K562 (cell line): ENCODE data around the gene SH3D21. TPM values are rescaled to one million over a fixed set of nuclear protein-coding genes. Genes with fewer than 3 reads are reported as not detected.

ENCODE experiments used
- RAD21 ChIP-seq, 2 experiments: fragments of 250-450 bp in 1 of 2; fragments of 450-650 bp in 1 of 2; sonication (Bioruptor Pico) in 1 of 2; formaldehyde crosslinking in 1 of 2; IDR thresholded peaks in 1 of 2; conservative IDR thresholded peaks in 1 of 2; 2 replicates each; pipeline versions ENCODE4 v1.4.0 to v1.8.0; 2020 to 2022; ENCODE audit warnings: mild to moderate bottlenecking in 2 of 2, moderate library complexity in 1 of 2
- SMC3 ChIP-seq: conservative IDR thresholded peaks from 2 replicates; pipeline ENCODE4 v1.6.1; 2011; ENCODE audit warnings: low read depth, low read length, improper control_type of control experiment; ENCODE audit not compliant: insufficient read depth
- polyA plus RNA-seq, 8 experiments: library from polyadenylated mRNA; depleted of rRNA in 4 of 8; stranded (reverse) in 5 of 8; unstranded in 3 of 8; fragments of >200 nt; fragmentation: Nextera tagmentation in 2 of 8; fragmentation: Illumina TruSeq in 1 of 8; extraction: Ambion mirVana in 2 of 8; extraction: Trizol in 1 of 8; gene quantifications; 2 replicates each; pipeline versions ENCODE4 v1.2.1 to v1.2.3, GENCODE V29; 2011 to 2014; ENCODE audit warnings: inconsistent platforms in 1 of 8, missing spikeins in 1 of 8
- total RNA-seq, 7 experiments: library from RNA; depleted of rRNA in 6 of 7; stranded (reverse); fragments of >200 nt in 6 of 7; fragmentation: Illumina TruSeq in 2 of 7; extraction: Trizol in 2 of 7; gene quantifications; 2 replicates each; pipeline versions ENCODE4 v1.2.1 to v1.2.3, GENCODE V29; 2011 to 2021; ENCODE audit warnings: low replicate concordance in 1 of 7
- TF ChIP-seq, protein P1 (sequence below), 2 experiments: fragments of 450-650 bp; formaldehyde crosslinking in 1 of 2; IDR thresholded peaks; 2 replicates each; pipeline versions ENCODE4 v1.4.0 to v1.6.1; 2014 to 2020; ENCODE audit warnings: mild to moderate bottlenecking in 2 of 2, borderline replicate concordance in 1 of 2, low read depth in 1 of 2

The SH3D21 gene
- total and polyA plus RNA-seq, 9 of the 15 experiments (the other 6 are each of a cell fraction or from before 2014, with no cell fraction given), result 0.01 to 4.7 (median 1.8) TPM

DNA sequence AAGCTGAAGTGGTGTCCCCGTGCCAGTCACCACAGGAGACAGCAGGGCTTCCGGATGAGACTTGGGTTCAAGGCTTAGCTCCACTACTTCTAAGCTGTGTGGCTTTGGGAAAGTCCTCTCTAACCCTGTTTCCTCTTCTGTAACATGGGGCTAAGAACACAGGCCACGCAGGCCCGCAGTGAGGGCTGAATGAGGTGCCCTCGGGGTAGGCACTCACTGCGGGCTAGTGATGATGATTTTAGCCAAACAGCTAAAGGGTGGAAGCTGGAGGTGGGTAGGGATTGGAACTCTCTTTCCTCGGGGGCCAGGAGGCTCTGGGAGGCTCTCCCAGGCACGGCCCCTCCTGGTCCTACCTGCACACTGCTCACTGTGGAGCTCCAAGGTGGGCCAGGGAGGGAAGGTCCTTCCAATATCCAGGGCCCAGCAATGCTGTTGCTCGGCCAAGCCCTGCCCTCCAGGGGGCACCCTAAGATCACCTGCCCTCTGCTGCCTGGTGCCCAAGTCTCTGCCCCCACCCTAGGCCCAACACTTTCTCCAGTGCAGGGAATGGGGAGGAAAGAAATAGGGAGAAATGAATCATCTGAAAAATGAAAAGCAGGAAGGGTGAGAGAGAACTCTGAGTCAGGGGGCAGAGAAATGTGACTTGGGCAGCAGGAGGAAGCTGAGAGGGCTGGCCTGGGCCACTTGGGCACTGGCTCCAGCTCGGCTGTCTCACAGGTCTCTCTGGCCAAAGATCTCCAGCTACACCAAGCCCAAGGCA, 36.4 kb downstream of the SH3D21 start (continued):
- TF ChIP-seq, protein P1, sequence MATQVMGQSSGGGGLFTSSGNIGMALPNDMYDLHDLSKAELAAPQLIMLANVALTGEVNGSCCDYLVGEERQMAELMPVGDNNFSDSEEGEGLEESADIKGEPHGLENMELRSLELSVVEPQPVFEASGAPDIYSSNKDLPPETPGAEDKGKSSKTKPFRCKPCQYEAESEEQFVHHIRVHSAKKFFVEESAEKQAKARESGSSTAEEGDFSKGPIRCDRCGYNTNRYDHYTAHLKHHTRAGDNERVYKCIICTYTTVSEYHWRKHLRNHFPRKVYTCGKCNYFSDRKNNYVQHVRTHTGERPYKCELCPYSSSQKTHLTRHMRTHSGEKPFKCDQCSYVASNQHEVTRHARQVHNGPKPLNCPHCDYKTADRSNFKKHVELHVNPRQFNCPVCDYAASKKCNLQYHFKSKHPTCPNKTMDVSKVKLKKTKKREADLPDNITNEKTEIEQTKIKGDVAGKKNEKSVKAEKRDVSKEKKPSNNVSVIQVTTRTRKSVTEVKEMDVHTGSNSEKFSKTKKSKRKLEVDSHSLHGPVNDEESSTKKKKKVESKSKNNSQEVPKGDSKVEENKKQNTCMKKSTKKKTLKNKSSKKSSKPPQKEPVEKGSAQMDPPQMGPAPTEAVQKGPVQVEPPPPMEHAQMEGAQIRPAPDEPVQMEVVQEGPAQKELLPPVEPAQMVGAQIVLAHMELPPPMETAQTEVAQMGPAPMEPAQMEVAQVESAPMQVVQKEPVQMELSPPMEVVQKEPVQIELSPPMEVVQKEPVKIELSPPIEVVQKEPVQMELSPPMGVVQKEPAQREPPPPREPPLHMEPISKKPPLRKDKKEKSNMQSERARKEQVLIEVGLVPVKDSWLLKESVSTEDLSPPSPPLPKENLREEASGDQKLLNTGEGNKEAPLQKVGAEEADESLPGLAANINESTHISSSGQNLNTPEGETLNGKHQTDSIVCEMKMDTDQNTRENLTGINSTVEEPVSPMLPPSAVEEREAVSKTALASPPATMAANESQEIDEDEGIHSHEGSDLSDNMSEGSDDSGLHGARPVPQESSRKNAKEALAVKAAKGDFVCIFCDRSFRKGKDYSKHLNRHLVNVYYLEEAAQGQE (IDR thresholded peaks at IDR 0.05; ENCODE audit: borderline replicate concordance), result peak; percentile 65; the same call in 1 of the 2 replicates
- TF ChIP-seq, protein P1 (CRISPR knock-in tag; IDR thresholded peaks at IDR 0.05; ENCODE audit: low read depth), result no peak
- TF ChIP-seq SMC3 (peak; percentile 76), RAD21 (CRISPR knock-in tag; conservative IDR thresholded peaks at IDR 0.05 in 1 of 2, IDR thresholded peaks at IDR 0.05 in 1 of 2) (peak; percentile 69 to 72)
